NCI-H1436 treated with DMSO at 0.1 percent for 48 hours (cell line): ENCODE data around the gene ZNF862.

Experiments
- DNase-seq: peaks from one replicate; lab custom pipeline; 2025; lab: John Stamatoyannopoulos, UW

Gene ZNF862

GRCh38 chr7:149866139-149866778 lies 28.1 kb downstream of the ZNF862 start:
- DNase-seq, result no peak

GRCh38 chr7:149866779-149867447 lies 28.7 kb downstream of the ZNF862 start:
- no peak for DNase-seq

GRCh38 chr7:149867762-149868622 lies 29.8 kb downstream of the ZNF862 start:
- DNase-seq, result no peak

GRCh38 chr7:149868623-149869290 lies 30.6 kb downstream of the ZNF862 start:
- DNase-seq, result no peak

GRCh38 chr7:149869291-149869650 lies 31.1 kb downstream of the ZNF862 start:
- no peak for DNase-seq

GRCh38 chr7:149869867-149870266 lies 31.7 kb downstream of the ZNF862 start:
- DNase-seq, result no peak

- no peak for DNase-seq
These were observed 32.1 kb downstream of the ZNF862 start for GRCh38 chr7:149870274-149870673.

GRCh38 chr7:149870701-149871483 lies 32.7 kb downstream of the ZNF862 start:
- DNase-seq, result no peak

GRCh38 chr7:149871576-149871975 lies 33.4 kb downstream of the ZNF862 start:
- no peak for DNase-seq

- no peak for DNase-seq
These were observed 34.4 kb downstream of the ZNF862 start for GRCh38 chr7:149872419-149873073.

GRCh38 chr7:149873074-149873969 lies 35.1 kb downstream of the ZNF862 start, which contains the start of gene ATP6V0E2:
TSS of gene ATP6V0E2 (plus strand) at chr7:149873969. CDS start at chr7:149874066, 97 bp downstream.
- DNase-seq, result peak; percentile 85

GRCh38 chr7:149873970-149874643 lies 35.9 kb downstream of the ZNF862 start:
- no peak for DNase-seq

- DNase-seq, result no peak
These were observed 36.5 kb downstream of the ZNF862 start for GRCh38 chr7:149874644-149875028.

- no peak for DNase-seq
These were observed 37.2 kb downstream of the ZNF862 start for GRCh38 chr7:149875396-149875795.

- no peak for DNase-seq
These were observed 39.8 kb downstream of the ZNF862 start for GRCh38 chr7:149877890-149878522.

GRCh38 chr7:149878523-149878921 lies 40.3 kb downstream of the ZNF862 start:
- DNase-seq, result no peak

GRCh38 chr7:149879271-149879743 lies 41.1 kb downstream of the ZNF862 start:
- no peak for DNase-seq

GRCh38 chr7:149879766-149880637 lies 41.8 kb downstream of the ZNF862 start:
- DNase-seq, result no peak
